Vagina (tissue), 2 donors: ENCODE measurements around the gene VIPR2.

ENCODE experiments used
- CTCF ChIP-seq, 3 experiments: fragments of 450-650 bp in 2 of 3; fragments of 200-600 bp in 1 of 3; sonication (generic) in 1 of 3; IDR thresholded peaks; one replicate each; pipeline ENCODE4 v1.5.1; 2017 to 2019; ENCODE audit warnings: antibody characterized with exemption in 3 of 3, mild to moderate bottlenecking in 2 of 3, moderate library complexity in 2 of 3
- POLR2A ChIP-seq, 2 donors: fragments of 450-650 bp; IDR thresholded peaks; one replicate each; pipeline ENCODE4 v1.6.1; 2017; ENCODE audit warnings: antibody characterized with exemption in 2 of 2, mild to moderate bottlenecking in 2 of 2, moderate library complexity in 2 of 2
- POLR2AphosphoS5 ChIP-seq, 2 donors: sonication (generic); formaldehyde crosslinking; IDR thresholded peaks; one replicate each; pipeline ENCODE4 v1.9.0; 2017; ENCODE audit warnings: antibody characterized with exemption in 2 of 2, mild to moderate bottlenecking in 2 of 2, low read depth in 1 of 2; ENCODE audit not compliant: insufficient read depth in 1 of 2

GRCh38 chr7:159028508-159029401, 115.9 kb downstream of the VIPR2 start:
- TF ChIP-seq POLR2AphosphoS5 (IDR thresholded peaks at IDR 0.05; ENCODE audit: insufficient read depth in 1 of 2, low read depth in 1 of 2), result no peak
- TF ChIP-seq CTCF (IDR thresholded peaks at IDR 0.05), result no peak
- TF ChIP-seq POLR2A (IDR thresholded peaks at IDR 0.05), result no peak
